SK-N-MC (cell line): ENCODE data around the gene PDIA2.

Source experiments
- EZH2 ChIP-seq: fragments of 200-600 bp; sonication (generic); IDR thresholded peaks from one replicate; pipeline ENCODE4 v1.6.1; 2017; ENCODE audit warnings: antibody characterized with exemption
- FOXP2 ChIP-seq: optimal IDR thresholded peaks from 2 replicates; pipeline ENCODE3; 2011; ENCODE audit warnings: mild to moderate bottlenecking, moderate library complexity; ENCODE audit not compliant: insufficient read depth; ENCODE audit errors: extremely low read length, control extremely low read depth
- POLR2AphosphoS5 ChIP-seq: IDR thresholded peaks from 2 replicates; pipeline ENCODE4 v1.6.1; 2012; ENCODE audit warnings: mild to moderate bottlenecking, low read depth, low read length, borderline replicate concordance

GRCh38 chr16:270381-271255 lies 12.3 kb upstream of the PDIA2 start:
- TF ChIP-seq POLR2AphosphoS5 = no peak
- no peak for TF ChIP-seq EZH2
- no peak for TF ChIP-seq FOXP2
